Esophagus squamous epithelium (tissue), 5 donors: ENCODE results near the gene FAM107A. TPM values are rescaled to one million over a fixed set of nuclear protein-coding genes. Genes with fewer than 3 reads are reported as not detected.

Source experiments
- DNase-seq: peaks from one replicate; lab custom pipeline; 2025; lab: John Stamatoyannopoulos, UW
- H3K27ac ChIP-seq, 4 donors: fragments of 200-600 bp; sonication (generic); one replicate each; pipeline ENCODE4 v1.5.1; 2016 to 2019; ENCODE audit warnings: mild to moderate bottlenecking in 1 of 4
- H3K27me3 ChIP-seq, 4 donors: fragments of 200-600 bp; sonication (generic); 1 replicate in 3 of 4; 2 replicates in 1 of 4; pipeline versions ENCODE4 v1.5.1 to v1.6.0; 2017 to 2021; ENCODE audit warnings: antibody characterized with exemption in 1 of 4
- H3K36me3 ChIP-seq, 3 donors: fragments of 200-600 bp; sonication (generic); one replicate each; pipeline ENCODE4 v1.5.1; 2016 to 2019
- H3K4me1 ChIP-seq, 3 donors: fragments of 200-600 bp; sonication (generic); one replicate each; pipeline ENCODE4 v1.5.1; 2017 to 2019
- H3K4me3 ChIP-seq, 4 donors: fragments of 200-600 bp; sonication (generic); 1 replicate in 3 of 4; 2 replicates in 1 of 4; pipeline ENCODE4 v1.5.1; 2016 to 2019; ENCODE audit warnings: mild to moderate bottlenecking in 2 of 4, moderate library complexity in 1 of 4
- H3K9me3 ChIP-seq, 3 donors: fragments of 200-600 bp; sonication (generic); one replicate each; pipeline ENCODE4 v1.5.1; 2016 to 2019
- POLR2A ChIP-seq, 4 donors: fragments of 450-650 bp; IDR thresholded peaks; one replicate each; pipeline ENCODE4 v1.6.1; 2017; ENCODE audit warnings: antibody characterized with exemption in 4 of 4, mild to moderate bottlenecking in 4 of 4, moderate library complexity in 3 of 4
- WGBS, 2 donors: methylation state at CpG; one replicate each; pipeline ENCODE4 v1.1.5; 2018; 5-methylcytosine and 5-hydroxymethylcytosine counted together
- intact Hi-C: fragments of 100-400 bp; cut with DNase I; formaldehyde crosslinking; loops from one replicate; pipeline ENCODE4 v1.15.0; 2022
- total RNA-seq, 4 donors: library from RNA; depleted of rRNA; stranded (reverse); fragments of >200 nt; gene quantifications; one replicate each; pipeline ENCODE4 v1.1.0, GENCODE V29; 2016
- TF ChIP-seq, protein P1 (sequence below), 6 experiments: fragments of 450-650 bp in 4 of 6; fragments of 200-600 bp in 2 of 6; sonication (generic) in 2 of 6; IDR thresholded peaks; one replicate each; pipeline ENCODE4 v1.5.1; 2016 to 2019; ENCODE audit warnings: antibody characterized with exemption in 6 of 6, mild to moderate bottlenecking in 4 of 6, moderate library complexity in 4 of 6
- donor health status: DM: yes; HTN: yes; CAD: no.

Gene FAM107A
- total RNA-seq, 4 donors from 2014 or later, result 3.9 to 78.6 (median 10.8) TPM

GRCh38 chr3:58540176-58540858 lies 36.9 kb downstream of the FAM107A start:
- peaks cover 23 to 31% (median 28%) of the 10 kb centered on the region in 3 donors for H3K4me1 ChIP-seq
- H3K36me3 ChIP-seq, result no peaks in the 10 kb centered on the region
- WGBS, 2 donors, result 85 to 87% methylated on average over 4 to 8 of the region's 8 CpGs
- H3K27ac ChIP-seq, result no peak overlapping the region
- intact Hi-C loops, result no loop called here
- H3K4me3 ChIP-seq, result no peak overlapping the region
- no peaks in the 10 kb centered on the region for H3K27me3 ChIP-seq
- no peak for DNase-seq
- TF ChIP-seq, protein P1, sequence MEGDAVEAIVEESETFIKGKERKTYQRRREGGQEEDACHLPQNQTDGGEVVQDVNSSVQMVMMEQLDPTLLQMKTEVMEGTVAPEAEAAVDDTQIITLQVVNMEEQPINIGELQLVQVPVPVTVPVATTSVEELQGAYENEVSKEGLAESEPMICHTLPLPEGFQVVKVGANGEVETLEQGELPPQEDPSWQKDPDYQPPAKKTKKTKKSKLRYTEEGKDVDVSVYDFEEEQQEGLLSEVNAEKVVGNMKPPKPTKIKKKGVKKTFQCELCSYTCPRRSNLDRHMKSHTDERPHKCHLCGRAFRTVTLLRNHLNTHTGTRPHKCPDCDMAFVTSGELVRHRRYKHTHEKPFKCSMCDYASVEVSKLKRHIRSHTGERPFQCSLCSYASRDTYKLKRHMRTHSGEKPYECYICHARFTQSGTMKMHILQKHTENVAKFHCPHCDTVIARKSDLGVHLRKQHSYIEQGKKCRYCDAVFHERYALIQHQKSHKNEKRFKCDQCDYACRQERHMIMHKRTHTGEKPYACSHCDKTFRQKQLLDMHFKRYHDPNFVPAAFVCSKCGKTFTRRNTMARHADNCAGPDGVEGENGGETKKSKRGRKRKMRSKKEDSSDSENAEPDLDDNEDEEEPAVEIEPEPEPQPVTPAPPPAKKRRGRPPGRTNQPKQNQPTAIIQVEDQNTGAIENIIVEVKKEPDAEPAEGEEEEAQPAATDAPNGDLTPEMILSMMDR (IDR thresholded peaks at IDR 0.05), result no peak
- no peak for TF ChIP-seq POLR2A (IDR thresholded peaks at IDR 0.05)
- no peaks in the 10 kb centered on the region for H3K9me3 ChIP-seq

- Histone ChIP-seq H3K4me1 (peaks cover 23 to 32% (median 28%) of the 10 kb centered on the region in 3 donors), H3K36me3 (peaks cover 0 to 6% (median 0%) of the 10 kb centered on the region in 3 donors), H3K4me3 (no peak overlapping the region), H3K27ac (no peak overlapping the region), H3K27me3 (no peaks in the 10 kb centered on the region), H3K9me3 (no peaks in the 10 kb centered on the region)
- no peak for DNase-seq
- 84 to 88% methylated on average over 10 of the region's 10 CpGs for WGBS, 2 donors
- intact Hi-C loops, result no loop called here
- TF ChIP-seq POLR2A (IDR thresholded peaks at IDR 0.05), result no peak
- TF ChIP-seq, protein P1 (IDR thresholded peaks at IDR 0.05), result no peak
Observed at GRCh38 chr3:58539626-58540025, 37.6 kb downstream of the FAM107A start.

DNA sequence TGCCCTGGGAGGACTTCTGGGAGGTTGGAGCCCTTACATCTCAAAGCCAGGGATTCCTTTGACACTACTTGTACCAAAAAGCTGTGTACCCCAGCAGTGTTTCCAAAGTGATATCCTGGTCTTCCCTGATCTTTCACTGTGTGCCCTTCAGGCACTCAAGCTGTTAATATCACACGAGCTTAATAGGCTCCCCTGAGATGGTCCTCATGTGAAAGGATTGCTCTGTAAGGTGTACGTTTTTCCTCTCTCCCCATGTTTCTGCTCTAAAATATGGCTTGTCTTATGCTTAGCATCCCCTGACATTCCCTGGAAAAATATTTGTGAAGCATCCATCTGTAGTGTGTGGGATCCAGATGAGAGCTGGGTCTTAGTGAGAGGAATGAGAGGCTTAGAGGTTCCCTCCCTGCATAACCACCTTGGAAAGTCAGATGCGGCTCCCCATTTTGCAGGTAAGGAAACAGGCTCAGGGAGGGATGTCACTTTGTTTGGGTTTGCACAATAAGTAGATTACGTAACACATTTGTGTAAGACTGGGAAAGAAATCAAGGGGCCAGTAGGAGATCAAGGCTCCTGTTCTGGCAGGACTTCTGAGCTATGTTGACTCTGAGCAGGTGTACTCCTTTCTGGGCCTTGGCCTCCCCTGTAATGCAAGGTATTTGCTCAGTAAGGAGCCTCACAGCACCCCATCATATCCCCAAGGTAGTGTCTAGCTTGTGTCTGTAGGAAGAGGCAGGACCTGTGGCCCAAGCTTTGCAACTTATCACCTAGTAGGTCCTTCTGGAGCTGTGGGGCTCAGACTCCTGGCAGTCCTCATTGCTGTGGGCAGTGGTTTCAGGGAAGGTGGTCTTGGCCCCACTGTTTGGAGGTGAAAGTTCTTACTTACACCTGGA lies 39.5 kb downstream of the FAM107A start:
- intact Hi-C loops, result no loop called here
- peaks cover 0 to 22% (median 0%) of the 10 kb centered on the region in 3 donors for H3K36me3 ChIP-seq
- DNase-seq, result no peak
- H3K27me3 ChIP-seq, result no peaks in the 10 kb centered on the region
- no peaks in the 10 kb centered on the region for H3K9me3 ChIP-seq
- H3K4me3 ChIP-seq, result no peak overlapping the region
- H3K4me1 ChIP-seq, result peaks cover 23 to 38% (median 35%) of the 10 kb centered on the region in 3 donors
- WGBS, 2 donors, result 34 to 40% methylated on average over 4 of the region's 4 CpGs
- peak overlapping the region; percentile 61 to 88 (median 77) for H3K27ac ChIP-seq
- no peak for TF ChIP-seq POLR2A (IDR thresholded peaks at IDR 0.05)
- TF ChIP-seq, protein P1 (IDR thresholded peaks at IDR 0.05), result no peak

DNA sequence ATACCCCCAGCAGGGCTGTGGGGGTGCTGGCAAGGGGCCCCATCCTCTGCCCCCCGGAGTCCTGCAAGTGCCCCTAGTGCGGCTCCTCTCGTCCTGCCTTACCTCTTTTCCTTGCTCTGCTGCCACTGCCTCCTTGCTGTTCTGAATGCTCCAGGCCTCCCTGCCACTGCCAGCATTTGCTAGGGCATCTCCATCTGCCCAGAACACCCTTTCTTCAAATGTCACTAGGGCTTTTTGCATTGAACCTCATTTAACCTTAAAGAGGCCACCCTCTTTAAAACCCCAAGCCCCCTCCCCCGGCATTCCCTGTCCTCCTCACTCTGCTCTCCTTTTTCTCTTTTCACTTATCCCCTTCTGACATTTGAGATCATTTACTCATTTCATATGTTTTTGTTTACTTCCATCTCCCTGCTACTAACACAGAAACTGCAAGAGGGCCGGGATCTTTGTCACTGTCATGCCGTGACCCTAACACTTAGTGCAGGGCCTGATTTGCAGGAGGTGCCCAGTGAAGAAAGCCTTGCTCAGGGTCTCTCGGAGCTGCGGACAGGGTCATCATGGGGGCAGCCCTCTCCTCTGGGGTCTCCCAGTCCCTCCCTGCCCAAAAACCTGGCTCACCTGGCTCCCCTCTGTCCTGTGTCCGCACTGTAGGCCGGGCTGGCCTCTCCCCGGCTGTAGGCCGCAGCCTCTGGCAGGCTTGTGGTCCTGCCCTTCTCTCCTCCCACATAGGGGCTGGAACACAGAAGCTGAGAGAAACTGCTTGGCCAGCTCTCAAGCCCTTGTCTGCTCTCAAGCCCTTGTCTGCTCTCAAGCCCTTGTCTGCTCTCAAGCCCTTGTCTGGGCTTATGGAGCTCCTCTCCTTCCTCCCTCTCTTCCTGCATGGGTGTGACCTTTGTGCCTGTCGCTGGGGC lies 40.4 kb downstream of the FAM107A start, which contains the start of gene ACOX2:
Gene ACOX2 (minus strand): TSS at position 690 of the 911 bp plus-strand sequence. CDS start 2,084 bp downstream, outside the sequence.
- peak within 1 kb of the TSS in 3 of 4 donors; percentile 30 to 56 (median 30) for H3K4me3 ChIP-seq
- intact Hi-C loops, result no loop called here
- H3K27me3 ChIP-seq, result no peaks in the 10 kb centered on the region
- peaks cover 23 to 47% (median 37%) of the 10 kb centered on the region in 3 donors for H3K4me1 ChIP-seq
- TF ChIP-seq, protein P1 (IDR thresholded peaks at IDR 0.05), result no peak
- no peak for TF ChIP-seq POLR2A (IDR thresholded peaks at IDR 0.05)
- peak within 1 kb of the TSS; percentile 61 to 88 (median 77) for H3K27ac ChIP-seq
- H3K9me3 ChIP-seq, result no peaks in the 10 kb centered on the region
- 30 to 36% methylated on average over 8 to 12 of the region's 13 CpGs for WGBS, 2 donors
- peaks cover 0 to 26% (median 0%) of the 10 kb centered on the region in 3 donors for H3K36me3 ChIP-seq
- no peak for DNase-seq
